Esophagus squamous epithelium (tissue), 5 donors: ENCODE results near the gene PTGDS. TPM values are rescaled to one million over a fixed set of nuclear protein-coding genes. Genes with fewer than 3 reads are reported as not detected.

Experiments used
- DNase-seq: peaks from one replicate; lab custom pipeline; 2025; lab: John Stamatoyannopoulos, UW
- H3K27ac ChIP-seq, 4 donors: fragments of 200-600 bp; sonication (generic); one replicate each; pipeline ENCODE4 v1.5.1; 2016 to 2019; ENCODE audit warnings: mild to moderate bottlenecking in 1 of 4
- H3K27me3 ChIP-seq, 4 donors: fragments of 200-600 bp; sonication (generic); 1 replicate in 3 of 4; 2 replicates in 1 of 4; pipeline versions ENCODE4 v1.5.1 to v1.6.0; 2017 to 2021; ENCODE audit warnings: antibody characterized with exemption in 1 of 4
- H3K36me3 ChIP-seq, 3 donors: fragments of 200-600 bp; sonication (generic); one replicate each; pipeline ENCODE4 v1.5.1; 2016 to 2019
- H3K4me1 ChIP-seq, 3 donors: fragments of 200-600 bp; sonication (generic); one replicate each; pipeline ENCODE4 v1.5.1; 2017 to 2019
- H3K4me3 ChIP-seq, 4 donors: fragments of 200-600 bp; sonication (generic); 1 replicate in 3 of 4; 2 replicates in 1 of 4; pipeline ENCODE4 v1.5.1; 2016 to 2019; ENCODE audit warnings: mild to moderate bottlenecking in 2 of 4, moderate library complexity in 1 of 4
- H3K9me3 ChIP-seq, 3 donors: fragments of 200-600 bp; sonication (generic); one replicate each; pipeline ENCODE4 v1.5.1; 2016 to 2019
- POLR2A ChIP-seq, 4 donors: fragments of 450-650 bp; IDR thresholded peaks; one replicate each; pipeline ENCODE4 v1.6.1; 2017; ENCODE audit warnings: antibody characterized with exemption in 4 of 4, mild to moderate bottlenecking in 4 of 4, moderate library complexity in 3 of 4
- WGBS, 2 donors: methylation state at CpG; one replicate each; pipeline ENCODE4 v1.1.5; 2018; 5-methylcytosine and 5-hydroxymethylcytosine counted together
- intact Hi-C: fragments of 100-400 bp; cut with DNase I; formaldehyde crosslinking; loops from one replicate; pipeline ENCODE4 v1.15.0; 2022
- total RNA-seq, 4 donors: library from RNA; depleted of rRNA; stranded (reverse); fragments of >200 nt; gene quantifications; one replicate each; pipeline ENCODE4 v1.1.0, GENCODE V29; 2016
- TF ChIP-seq, protein P1 (sequence below), 6 experiments: fragments of 450-650 bp in 4 of 6; fragments of 200-600 bp in 2 of 6; sonication (generic) in 2 of 6; IDR thresholded peaks; one replicate each; pipeline ENCODE4 v1.5.1; 2016 to 2019; ENCODE audit warnings: antibody characterized with exemption in 6 of 6, mild to moderate bottlenecking in 4 of 6, moderate library complexity in 4 of 6
- donor health status: DM: yes; HTN: yes; CAD: no.

The PTGDS gene
- total RNA-seq, 4 donors from 2014 or later = 1.7 to 208 (median 4.8) TPM

DNA sequence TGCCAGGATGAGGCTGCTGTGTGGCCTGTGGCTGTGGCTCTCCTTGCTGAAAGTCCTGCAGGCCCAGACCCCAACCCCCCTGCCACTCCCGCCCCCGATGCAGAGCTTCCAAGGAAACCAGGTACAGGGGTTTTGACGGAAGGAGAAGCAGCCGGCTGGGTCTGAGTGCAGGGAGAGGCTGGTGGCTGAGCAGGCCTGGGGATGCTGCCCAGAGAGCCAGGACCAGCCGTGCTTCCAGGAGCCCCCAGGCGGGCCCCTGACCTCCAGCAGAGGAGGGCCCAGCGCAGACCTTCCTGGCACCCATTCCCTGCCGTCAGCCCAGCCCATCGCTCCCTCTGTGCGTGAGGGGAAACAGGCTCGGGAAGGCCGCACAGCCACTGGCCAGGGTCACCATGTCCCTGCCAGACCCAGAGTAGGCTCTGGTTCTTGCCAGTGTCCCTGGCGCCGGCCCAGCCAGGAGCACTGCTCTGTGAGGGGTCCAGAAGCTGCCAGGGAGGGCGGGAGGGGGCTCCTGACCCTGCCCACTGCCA is 24.9 kb upstream of the PTGDS start:
- DNase-seq = no peak
- Histone ChIP-seq H3K27ac (no peak overlapping the region), H3K4me1 (peaks cover 17 to 34% (median 23%) of the 10 kb centered on the region in 3 donors), H3K27me3 (no peaks in the 10 kb centered on the region), H3K36me3 (no peaks in the 10 kb centered on the region), H3K4me3 (no peak overlapping the region), H3K9me3 (no peaks in the 10 kb centered on the region)
- TF ChIP-seq POLR2A (IDR thresholded peaks at IDR 0.05) = no peak
- TF ChIP-seq, protein P1, sequence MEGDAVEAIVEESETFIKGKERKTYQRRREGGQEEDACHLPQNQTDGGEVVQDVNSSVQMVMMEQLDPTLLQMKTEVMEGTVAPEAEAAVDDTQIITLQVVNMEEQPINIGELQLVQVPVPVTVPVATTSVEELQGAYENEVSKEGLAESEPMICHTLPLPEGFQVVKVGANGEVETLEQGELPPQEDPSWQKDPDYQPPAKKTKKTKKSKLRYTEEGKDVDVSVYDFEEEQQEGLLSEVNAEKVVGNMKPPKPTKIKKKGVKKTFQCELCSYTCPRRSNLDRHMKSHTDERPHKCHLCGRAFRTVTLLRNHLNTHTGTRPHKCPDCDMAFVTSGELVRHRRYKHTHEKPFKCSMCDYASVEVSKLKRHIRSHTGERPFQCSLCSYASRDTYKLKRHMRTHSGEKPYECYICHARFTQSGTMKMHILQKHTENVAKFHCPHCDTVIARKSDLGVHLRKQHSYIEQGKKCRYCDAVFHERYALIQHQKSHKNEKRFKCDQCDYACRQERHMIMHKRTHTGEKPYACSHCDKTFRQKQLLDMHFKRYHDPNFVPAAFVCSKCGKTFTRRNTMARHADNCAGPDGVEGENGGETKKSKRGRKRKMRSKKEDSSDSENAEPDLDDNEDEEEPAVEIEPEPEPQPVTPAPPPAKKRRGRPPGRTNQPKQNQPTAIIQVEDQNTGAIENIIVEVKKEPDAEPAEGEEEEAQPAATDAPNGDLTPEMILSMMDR (IDR thresholded peaks at IDR 0.05) = no peak
- intact Hi-C loops = no loop called here
- 76 to 80% methylated on average over 1 to 5 of the region's 15 CpGs for WGBS, 2 donors

DNA sequence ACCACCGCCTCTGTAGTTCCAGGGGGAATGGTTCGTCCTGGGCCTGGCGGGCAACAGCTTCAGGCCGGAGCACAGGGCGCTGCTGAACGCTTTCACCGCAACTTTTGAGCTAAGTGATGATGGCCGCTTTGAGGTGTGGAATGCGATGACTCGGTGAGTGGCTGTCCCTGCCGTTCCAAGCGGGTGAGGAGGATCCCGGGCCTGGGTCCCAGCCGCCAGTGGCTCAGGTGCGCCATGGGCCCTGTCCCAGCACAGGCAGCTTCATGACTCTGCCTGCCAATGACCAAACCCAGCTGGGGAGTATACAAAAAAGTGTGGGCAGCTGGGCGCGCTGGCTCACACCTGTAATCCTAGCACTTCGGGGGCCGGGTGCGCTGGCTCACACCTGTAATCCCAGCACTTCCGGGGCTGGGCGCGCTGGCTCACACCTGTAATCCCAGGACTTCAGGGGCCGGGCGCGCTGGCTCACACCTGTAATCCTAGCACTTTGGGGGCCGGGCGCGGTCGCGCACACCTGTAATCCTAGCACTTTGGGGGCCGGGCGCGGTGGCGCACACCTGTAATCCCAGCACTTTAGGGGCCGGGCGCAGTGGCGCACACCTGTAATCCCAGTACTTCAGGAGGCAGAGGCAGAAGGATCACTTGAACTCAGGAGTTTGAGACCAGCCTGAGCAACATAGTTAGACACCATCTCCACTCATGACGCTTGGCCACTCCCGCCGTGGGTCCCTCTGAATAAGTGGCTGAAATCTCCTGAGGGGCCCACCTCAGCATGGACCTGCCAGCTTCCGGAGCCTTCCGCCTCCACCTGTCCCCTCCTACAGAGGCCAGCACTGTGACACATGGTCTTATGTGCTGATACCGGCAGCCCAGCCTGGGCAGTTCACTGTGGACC is 24.2 kb upstream of the PTGDS start:
- no peaks in the 10 kb centered on the region for H3K36me3 ChIP-seq
- no peak for TF ChIP-seq POLR2A (IDR thresholded peaks at IDR 0.05)
- TF ChIP-seq, protein P1 (IDR thresholded peaks at IDR 0.05) = no peak
- peaks cover 14 to 27% (median 18%) of the 10 kb centered on the region in 3 donors for H3K4me1 ChIP-seq
- H3K4me3 ChIP-seq = no peak overlapping the region
- H3K27me3 ChIP-seq = no peaks in the 10 kb centered on the region
- 89 to 95% methylated on average over 21 to 26 of the region's 44 CpGs for WGBS, 2 donors
- no peaks in the 10 kb centered on the region for H3K9me3 ChIP-seq
- no peak overlapping the region for H3K27ac ChIP-seq
- no peak for DNase-seq
- intact Hi-C loops = no loop called here

DNA sequence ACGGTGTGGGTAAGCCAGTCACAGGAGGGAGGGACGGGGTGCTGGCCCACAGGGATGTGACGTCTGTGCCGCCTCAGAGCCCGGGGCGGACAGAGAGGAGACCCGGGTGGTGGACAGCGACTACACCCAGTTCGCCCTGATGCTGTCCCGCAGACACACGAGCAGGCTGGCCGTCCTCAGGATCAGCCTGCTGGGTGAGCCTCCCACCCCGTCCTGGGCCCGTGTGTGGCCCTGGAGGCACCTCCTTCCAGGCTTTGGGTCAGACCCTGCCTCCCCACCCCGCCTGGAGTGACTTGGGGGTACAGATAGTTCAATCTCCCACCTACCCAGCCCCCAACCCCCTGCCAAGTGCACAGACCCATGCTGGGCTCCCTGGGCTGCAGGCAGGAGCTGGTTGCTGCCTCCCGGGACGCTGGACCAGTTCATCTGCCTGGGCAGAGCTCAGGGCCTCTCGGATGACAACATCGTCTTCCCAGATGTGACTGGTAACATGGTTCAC is 23.5 kb upstream of the PTGDS start:
- Histone ChIP-seq H3K4me3 (no peak overlapping the region), H3K4me1 (peaks cover 13 to 20% (median 14%) of the 10 kb centered on the region in 3 donors), H3K9me3 (no peaks in the 10 kb centered on the region), H3K27me3 (no peaks in the 10 kb centered on the region), H3K36me3 (no peaks in the 10 kb centered on the region), H3K27ac (no peak overlapping the region)
- DNase-seq = no peak
- 73% methylated on average over 3 of the region's 19 CpGs; no CpG with 5 or more reads in 1 of the 2 donors for WGBS, 2 donors
- TF ChIP-seq, protein P1 (IDR thresholded peaks at IDR 0.05) = no peak
- no peak for TF ChIP-seq POLR2A (IDR thresholded peaks at IDR 0.05)
- intact Hi-C loops = no loop called here

DNA sequence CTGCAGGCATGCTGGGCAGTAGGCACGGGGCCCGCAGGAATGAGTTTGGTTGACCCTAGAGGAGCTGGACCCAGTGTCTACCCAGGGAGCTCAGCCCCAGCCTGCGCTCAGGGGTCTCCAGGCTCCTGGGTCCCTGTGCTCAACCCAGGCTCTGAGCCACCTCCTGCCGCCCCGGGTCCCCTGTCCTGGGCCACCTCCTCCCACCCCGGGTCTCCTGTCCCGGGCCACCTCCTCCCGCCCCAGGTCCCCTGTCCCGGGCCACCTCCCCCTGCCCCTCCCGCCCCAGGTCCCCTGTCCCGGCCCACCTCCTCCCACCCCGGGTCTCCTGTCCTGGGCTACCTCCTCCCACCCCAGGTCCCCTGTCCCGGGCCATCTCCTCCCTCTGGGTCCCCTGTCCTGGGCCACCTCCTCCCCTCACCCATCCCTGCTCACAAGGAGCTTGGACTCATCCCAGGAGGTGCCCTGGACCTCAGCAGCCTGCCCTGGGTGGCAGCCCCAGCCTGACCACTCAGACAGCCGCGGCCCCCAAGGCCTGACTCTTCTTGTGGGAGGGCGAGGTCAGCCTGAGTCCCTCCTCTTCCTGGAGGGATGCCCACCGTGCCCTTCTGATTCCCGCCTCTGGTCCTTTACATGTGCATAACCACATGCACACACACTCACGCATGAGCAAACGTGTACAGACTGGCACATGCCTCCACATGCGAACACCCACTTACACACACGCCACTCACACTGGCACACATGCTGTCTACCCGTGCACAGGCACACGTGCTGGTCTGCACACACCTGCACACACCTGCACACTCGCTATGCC is 22.8 kb upstream of the PTGDS start:
- TF ChIP-seq POLR2A (IDR thresholded peaks at IDR 0.05) = no peak
- Histone ChIP-seq H3K27me3 (no peaks in the 10 kb centered on the region), H3K4me1 (peaks cover 7 to 13% (median 8%) of the 10 kb centered on the region in 3 donors), H3K27ac (no peak overlapping the region), H3K4me3 (no peak overlapping the region), H3K9me3 (no peaks in the 10 kb centered on the region), H3K36me3 (no peaks in the 10 kb centered on the region)
- intact Hi-C loops = no loop called here
- DNase-seq = no peak
- 69 to 84% methylated on average over 14 to 16 of the region's 25 CpGs for WGBS, 2 donors

DNA sequence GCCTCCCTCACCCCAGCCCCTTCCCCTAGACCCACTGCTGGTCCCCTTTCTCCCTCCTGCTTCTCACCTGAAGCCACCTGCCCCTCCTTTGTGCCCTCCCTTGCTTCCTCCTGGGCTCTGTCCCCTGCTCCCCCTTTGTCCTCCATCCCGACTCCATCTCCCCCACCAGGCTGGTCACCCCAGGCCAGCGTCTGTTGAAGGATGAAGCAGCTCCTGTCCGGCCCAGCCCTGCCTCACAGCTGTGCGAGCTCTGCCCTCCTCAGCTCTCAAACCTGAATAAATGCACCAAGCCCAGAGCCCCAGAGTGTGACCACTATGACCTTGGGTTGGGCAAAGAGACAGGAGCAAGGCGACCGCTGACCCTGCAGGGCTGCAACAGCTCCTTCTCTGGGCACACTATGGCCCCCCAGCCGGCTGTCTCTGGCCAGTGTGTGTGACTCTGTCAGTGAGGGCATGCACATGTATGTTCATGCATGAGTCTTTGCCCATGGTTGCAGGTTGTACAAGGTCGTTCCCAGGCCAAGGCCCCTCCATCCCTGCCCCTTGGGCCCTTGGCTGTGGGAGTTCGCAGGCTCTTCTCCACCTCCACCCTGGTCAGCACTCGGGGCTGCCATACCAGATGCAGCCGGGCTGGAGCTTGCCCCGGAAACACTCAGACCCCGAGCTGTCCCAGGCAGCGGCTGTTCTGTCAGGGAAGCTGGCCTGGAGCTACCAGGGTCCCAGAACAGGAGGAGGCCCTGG is 21.9 kb upstream of the PTGDS start:
- H3K9me3 ChIP-seq = no peaks in the 10 kb centered on the region
- WGBS, 2 donors = 77 to 90% methylated on average over 3 to 6 of the region's 14 CpGs

More for the DNA sequence above, 21.9 kb upstream of the PTGDS start:
- Histone ChIP-seq H3K27ac (no peak overlapping the region), H3K27me3 (no peaks in the 10 kb centered on the region), H3K4me1 (peaks cover 4 to 7% (median 4%) of the 10 kb centered on the region in 3 donors), H3K4me3 (no peak overlapping the region), H3K36me3 (no peaks in the 10 kb centered on the region)
- no peak for DNase-seq
- TF ChIP-seq POLR2A (IDR thresholded peaks at IDR 0.05) = no peak
- TF ChIP-seq, protein P1 (IDR thresholded peaks at IDR 0.05) = no peak
- intact Hi-C loops = no loop called here
